Tibial nerve (tissue), 3 donors: ENCODE measurements around the gene SSH2.

Experiments
- POLR2A ChIP-seq, 2 donors: fragments of 450-650 bp; IDR thresholded peaks; one replicate each; pipeline ENCODE4 v1.6.1; 2017; ENCODE audit warnings: antibody characterized with exemption in 2 of 2, mild to moderate bottlenecking in 2 of 2, moderate library complexity in 2 of 2
- TF ChIP-seq, protein P1 (sequence below), 5 experiments: fragments of 200-600 bp in 3 of 5; fragments of 450-650 bp in 2 of 5; sonication (generic) in 3 of 5; IDR thresholded peaks; one replicate each; pipeline ENCODE4 v1.5.1; 2016 to 2019; ENCODE audit warnings: antibody characterized with exemption in 5 of 5, mild to moderate bottlenecking in 3 of 5, moderate library complexity in 2 of 5

DNA sequence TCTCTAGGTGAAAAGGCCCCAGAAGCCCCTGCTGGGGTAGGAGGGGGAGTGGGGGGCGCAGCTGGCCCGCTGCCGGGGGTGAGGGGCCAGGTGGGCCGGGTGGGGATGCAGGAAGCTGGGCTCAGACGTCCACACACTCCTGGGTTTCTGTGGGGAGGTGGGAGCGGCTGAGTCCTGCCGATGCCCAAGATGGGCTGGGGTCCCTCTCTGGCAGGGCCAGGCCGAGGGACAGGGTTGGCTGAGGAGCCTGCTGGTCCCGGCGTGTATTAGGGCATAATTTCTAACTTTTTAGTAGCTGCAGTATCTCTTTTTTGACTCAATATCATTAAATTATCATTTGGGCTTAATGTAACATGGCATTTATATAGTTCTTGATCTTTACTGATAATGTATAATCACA is 185.9 kb downstream of the SSH2 start:
- TF ChIP-seq, protein P1, sequence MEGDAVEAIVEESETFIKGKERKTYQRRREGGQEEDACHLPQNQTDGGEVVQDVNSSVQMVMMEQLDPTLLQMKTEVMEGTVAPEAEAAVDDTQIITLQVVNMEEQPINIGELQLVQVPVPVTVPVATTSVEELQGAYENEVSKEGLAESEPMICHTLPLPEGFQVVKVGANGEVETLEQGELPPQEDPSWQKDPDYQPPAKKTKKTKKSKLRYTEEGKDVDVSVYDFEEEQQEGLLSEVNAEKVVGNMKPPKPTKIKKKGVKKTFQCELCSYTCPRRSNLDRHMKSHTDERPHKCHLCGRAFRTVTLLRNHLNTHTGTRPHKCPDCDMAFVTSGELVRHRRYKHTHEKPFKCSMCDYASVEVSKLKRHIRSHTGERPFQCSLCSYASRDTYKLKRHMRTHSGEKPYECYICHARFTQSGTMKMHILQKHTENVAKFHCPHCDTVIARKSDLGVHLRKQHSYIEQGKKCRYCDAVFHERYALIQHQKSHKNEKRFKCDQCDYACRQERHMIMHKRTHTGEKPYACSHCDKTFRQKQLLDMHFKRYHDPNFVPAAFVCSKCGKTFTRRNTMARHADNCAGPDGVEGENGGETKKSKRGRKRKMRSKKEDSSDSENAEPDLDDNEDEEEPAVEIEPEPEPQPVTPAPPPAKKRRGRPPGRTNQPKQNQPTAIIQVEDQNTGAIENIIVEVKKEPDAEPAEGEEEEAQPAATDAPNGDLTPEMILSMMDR (IDR thresholded peaks at IDR 0.05) = no peak
- no peak for TF ChIP-seq POLR2A (IDR thresholded peaks at IDR 0.05)
